ENCODE data around the gene PGK1. TPM values are rescaled to one million over a fixed set of nuclear protein-coding genes. Genes with fewer than 3 reads are reported as not detected.
"Not testable (repeated sequence)": the region's sequence is repeated elsewhere in the genome, so short reads cannot be mapped to it uniquely, and the experiment has no call there.

The PGK1 gene
- total and polyA plus RNA-seq, 5 donors = 234 to 475 (median 423) TPM

DNA sequence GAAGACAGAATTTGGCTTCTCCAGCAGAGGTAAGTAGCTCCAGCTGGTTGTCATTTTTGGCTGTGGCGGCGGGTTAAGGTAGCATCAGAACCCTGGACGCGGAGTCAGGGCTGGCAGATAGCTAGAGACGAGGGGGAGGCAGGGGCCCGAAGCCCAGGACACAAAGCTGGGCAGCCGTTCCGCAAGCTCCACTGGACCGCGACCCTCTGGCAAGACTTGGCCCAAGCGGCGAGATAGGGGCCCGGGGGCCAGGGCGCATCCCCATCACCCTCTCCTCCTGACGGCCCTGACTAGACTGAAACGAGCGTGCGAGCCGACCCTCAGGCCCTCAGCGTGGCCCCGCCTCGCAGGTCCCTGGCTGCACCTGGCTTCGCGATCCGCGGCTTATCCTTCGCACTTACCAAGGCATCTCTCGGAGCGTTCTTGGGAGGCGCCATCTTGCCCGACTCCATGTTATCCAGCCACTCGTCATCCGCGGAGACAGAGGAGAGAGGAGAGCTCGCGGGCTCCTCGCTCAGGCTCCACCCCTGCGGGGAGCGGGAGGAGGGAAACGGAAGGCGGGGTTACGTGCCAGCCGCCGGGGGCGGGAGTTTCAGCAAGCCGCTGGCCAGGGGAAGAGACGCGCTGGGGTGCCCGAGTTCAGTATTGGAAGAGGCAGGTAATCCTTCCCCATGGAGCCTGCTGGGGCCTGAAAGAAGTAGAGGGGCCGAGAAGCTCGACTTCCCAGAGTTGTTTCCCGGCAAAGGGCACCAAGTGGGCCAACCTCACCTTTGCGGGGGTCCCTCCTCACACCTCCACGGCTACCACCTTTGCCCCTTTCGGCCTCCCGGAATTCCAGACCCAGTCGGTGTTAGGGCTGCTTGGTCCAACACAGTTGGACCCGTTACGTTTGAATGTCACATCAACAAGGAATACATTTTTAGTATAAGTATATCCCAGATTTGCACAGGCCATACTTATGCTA lies 35.4 kb downstream of the PGK1 start, which contains the start of gene TAF9B:
TAF9B (minus strand) TSS at position 491 of the 964 bp plus-strand sequence; CDS start at position 452, 39 bp downstream.
- Histone ChIP-seq H3K4me3 (ENCODE audit: low read length) (peak within 1 kb of the TSS; percentile 44), H3K27me3 (ENCODE audit: control insufficient read depth, insufficient read depth) (no peaks in the 10 kb centered on the region), H3K27ac (ENCODE audit: low read length) (peak within 1 kb of the TSS; percentile 79), H3K9me3 (ENCODE audit: control insufficient read depth, low read length) (no peaks in the 10 kb centered on the region), H3K4me1 (ENCODE audit: control insufficient read depth, insufficient read depth, low read length) (peaks cover 2% of the 10 kb centered on the region)
- intact Hi-C loops (cut with DNase I) = no loop called here
- 3% methylated on average over 59 of the region's 59 CpGs for WGBS
- DNase-seq = peak; percentile 87 to 94 (median 93)
- peak; percentile 99 for ATAC-seq

- intact Hi-C loops (cut with DNase I) = no loop called here
- Histone ChIP-seq H3K27ac (ENCODE audit: low read length) (no peak overlapping the region), H3K4me1 (ENCODE audit: control insufficient read depth, insufficient read depth, low read length) (peaks cover 2% of the 10 kb centered on the region), H3K9me3 (ENCODE audit: control insufficient read depth, low read length) (no peaks in the 10 kb centered on the region), H3K27me3 (ENCODE audit: control insufficient read depth, insufficient read depth) (no peaks in the 10 kb centered on the region), H3K4me3 (ENCODE audit: low read length) (no peak overlapping the region)
- peak in 1 of 2 donors; percentile 8 for ATAC-seq
- 91% methylated on average over 9 of the region's 9 CpGs for WGBS
- no peak for DNase-seq
These were observed 36.2 kb downstream of the PGK1 start for GRCh38 chrX:78140206-78140605.

DNA sequence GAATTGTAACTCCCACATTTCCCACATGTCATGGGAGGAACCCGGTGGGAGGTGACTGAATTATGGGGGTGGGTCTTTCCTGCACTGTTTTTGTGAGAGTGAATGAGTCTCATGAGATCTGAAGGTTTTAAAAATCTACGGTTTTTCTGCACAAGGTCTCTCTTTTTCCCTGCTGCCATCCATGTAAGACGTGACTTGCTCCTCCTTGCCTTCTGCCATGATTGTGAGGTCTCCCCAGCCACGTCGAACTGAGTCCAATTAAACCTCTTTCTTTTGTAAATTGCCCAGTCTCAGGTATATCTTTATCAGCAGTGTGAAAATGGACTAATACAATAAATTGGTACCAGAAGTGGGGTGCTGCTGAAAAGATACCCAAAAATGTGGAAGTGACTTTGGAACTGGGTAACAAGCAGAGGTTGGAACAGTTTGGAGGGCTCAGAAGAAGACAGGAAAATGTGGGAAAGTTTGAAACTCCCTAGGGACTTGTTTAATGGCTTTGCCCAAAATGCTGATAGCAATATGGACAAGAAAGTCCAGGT lies 43.0 kb downstream of the PGK1 start:
- ATAC-seq; H3K9me3 ChIP-seq (ENCODE audit: control insufficient read depth, low read length); H3K4me3 ChIP-seq (ENCODE audit: low read length); H3K27ac ChIP-seq (ENCODE audit: low read length); DNase-seq; intact Hi-C loops (cut with DNase I); H3K4me1 ChIP-seq (ENCODE audit: control insufficient read depth, insufficient read depth, low read length); H3K27me3 ChIP-seq (ENCODE audit: control insufficient read depth, insufficient read depth): not testable (repeated sequence)
- 96% methylated on average over 5 of the region's 5 CpGs for WGBS

- DNase-seq; H3K27me3 ChIP-seq (ENCODE audit: control insufficient read depth, insufficient read depth); H3K4me3 ChIP-seq (ENCODE audit: low read length); H3K27ac ChIP-seq (ENCODE audit: low read length); intact Hi-C loops (cut with DNase I); H3K4me1 ChIP-seq (ENCODE audit: control insufficient read depth, insufficient read depth, low read length); ATAC-seq; H3K9me3 ChIP-seq (ENCODE audit: control insufficient read depth, low read length): not testable (repeated sequence)
- 88% methylated on average over 2 of the region's 2 CpGs for WGBS
These were observed 53.3 kb downstream of the PGK1 start for GRCh38 chrX:78157373-78157772.

- 86% methylated on average over 10 of the region's 10 CpGs for WGBS
- H3K9me3 ChIP-seq (ENCODE audit: control insufficient read depth, low read length); H3K4me3 ChIP-seq (ENCODE audit: low read length); H3K27me3 ChIP-seq (ENCODE audit: control insufficient read depth, insufficient read depth); intact Hi-C loops (cut with DNase I); H3K4me1 ChIP-seq (ENCODE audit: control insufficient read depth, insufficient read depth, low read length); ATAC-seq; H3K27ac ChIP-seq (ENCODE audit: low read length); DNase-seq: not testable (repeated sequence)
These were observed 53.8 kb downstream of the PGK1 start for GRCh38 chrX:78157846-78158245.

GRCh38 chrX:78160711-78161110 lies 56.7 kb downstream of the PGK1 start:
- WGBS = 77% methylated on average over 4 of the region's 4 CpGs
- not testable (repeated sequence) for ATAC-seq; H3K9me3 ChIP-seq (ENCODE audit: control insufficient read depth, low read length)

GRCh38 chrX:78163175-78163574 lies 59.1 kb downstream of the PGK1 start:
- H3K27me3 ChIP-seq (ENCODE audit: control insufficient read depth, insufficient read depth); H3K9me3 ChIP-seq (ENCODE audit: control insufficient read depth, low read length); DNase-seq; ATAC-seq; intact Hi-C loops (cut with DNase I); H3K27ac ChIP-seq (ENCODE audit: low read length); H3K4me1 ChIP-seq (ENCODE audit: control insufficient read depth, insufficient read depth, low read length); H3K4me3 ChIP-seq (ENCODE audit: low read length): not testable (repeated sequence)
- 63% methylated on average over 4 of the region's 4 CpGs for WGBS

More at GRCh38 chrX:78160711-78161110, 56.7 kb downstream of the PGK1 start:
- H3K4me3 ChIP-seq (ENCODE audit: low read length); H3K4me1 ChIP-seq (ENCODE audit: control insufficient read depth, insufficient read depth, low read length); H3K27me3 ChIP-seq (ENCODE audit: control insufficient read depth, insufficient read depth); H3K27ac ChIP-seq (ENCODE audit: low read length); DNase-seq; intact Hi-C loops (cut with DNase I): not testable (repeated sequence)

- no peak overlapping the region for H3K27ac ChIP-seq (ENCODE audit: low read length)
- DNase-seq (no peak), ATAC-seq (no peak)
- H3K27me3 ChIP-seq (ENCODE audit: control insufficient read depth, insufficient read depth) = no peaks in the 10 kb centered on the region
- no peaks in the 10 kb centered on the region for H3K9me3 ChIP-seq (ENCODE audit: control insufficient read depth, low read length)
- H3K4me3 ChIP-seq (ENCODE audit: low read length) = no peak overlapping the region
- H3K4me1 ChIP-seq (ENCODE audit: control insufficient read depth, insufficient read depth, low read length) = no peaks in the 10 kb centered on the region
- intact Hi-C loops (cut with DNase I) = no loop called here
- WGBS = 65% methylated on average over 1 of the region's 1 CpG
These were observed 61.4 kb downstream of the PGK1 start for GRCh38 chrX:78165425-78165824.

DNA sequence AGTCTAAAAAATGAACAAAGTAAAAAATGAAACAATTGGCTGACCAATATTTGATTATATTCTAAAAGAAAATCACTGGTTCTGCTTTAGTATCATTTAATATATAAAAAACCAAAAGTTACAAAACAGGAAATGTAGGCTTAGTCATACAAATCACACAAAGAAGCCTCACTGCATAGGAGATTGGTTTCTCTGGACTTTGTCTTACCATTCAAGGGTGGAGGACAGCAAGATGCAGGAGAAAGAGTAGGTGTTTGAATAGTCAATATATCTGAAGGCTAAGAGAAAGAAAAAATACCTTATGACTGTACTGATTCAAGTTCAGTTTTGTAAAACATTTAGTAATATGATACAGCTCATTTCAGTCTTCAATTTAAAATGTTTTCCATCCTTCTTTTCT lies 64.0 kb downstream of the PGK1 start:
- Histone ChIP-seq H3K9me3 (ENCODE audit: control insufficient read depth, low read length) (no peaks in the 10 kb centered on the region), H3K27ac (ENCODE audit: low read length) (no peak overlapping the region), H3K4me3 (ENCODE audit: low read length) (no peak overlapping the region), H3K4me1 (ENCODE audit: control insufficient read depth, insufficient read depth, low read length) (no peaks in the 10 kb centered on the region), H3K27me3 (ENCODE audit: control insufficient read depth, insufficient read depth) (no peaks in the 10 kb centered on the region)
- DNase-seq = no peak
- intact Hi-C loops (cut with DNase I) = no loop called here
- ATAC-seq = no peak

Data from right cardiac atrium (tissue), 5 donors.